Measurements from ENCODE around the gene RNF4. TPM values are rescaled to one million over a fixed set of nuclear protein-coding genes. Genes with fewer than 3 reads are reported as not detected.

RNF4 gene
- total RNA-seq, 1 experiment from 2014 or later, result 113 TPM

DNA sequence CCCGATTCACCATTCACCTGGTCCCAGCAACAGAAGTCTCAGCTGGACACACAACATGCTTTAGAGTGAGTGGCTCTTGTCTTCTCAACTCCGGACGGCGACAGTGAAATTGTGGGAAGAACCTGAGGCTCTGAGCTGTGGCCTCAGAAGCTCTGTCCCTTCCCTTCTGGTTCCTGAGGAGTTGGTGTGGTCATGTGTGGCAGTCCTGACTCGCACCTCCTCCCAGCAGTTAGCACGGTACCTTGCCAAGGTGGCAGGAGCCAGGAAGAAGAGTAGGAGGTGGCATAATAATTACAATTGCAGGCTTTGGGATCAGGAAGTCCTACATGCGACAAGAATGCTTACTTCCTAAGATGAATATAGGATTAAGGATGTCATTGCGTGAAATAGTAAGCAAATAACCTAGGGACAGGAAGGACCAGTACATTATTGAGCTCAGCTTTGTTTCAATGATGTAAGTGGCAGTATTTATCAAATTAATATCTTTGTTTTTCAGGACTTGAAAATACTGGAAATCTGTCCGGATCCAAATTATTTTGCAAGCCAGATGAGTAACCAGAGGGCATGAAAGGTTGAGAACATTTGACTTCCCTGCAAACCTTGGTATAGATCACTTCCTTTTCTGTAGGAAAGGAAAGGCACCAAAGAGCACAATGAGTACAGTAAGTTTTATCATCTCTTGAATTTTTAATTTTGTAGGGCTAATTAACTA lies 21.1 kb downstream of the RNF4 start:
- intact Hi-C loops (cut with micrococcal nuclease; ENCODE audit: unreplicated experiment), result no loop called here
- no peak for DNase-seq (ENCODE audit: low spot score)
- H3K4me1 ChIP-seq (ENCODE audit: insufficient read depth, low read length, poor library complexity, severe bottlenecking), result peaks cover 15% of the 10 kb centered on the region
- no TSS peak for BruUV-seq (replicated peaks)
- ChIA-PET POLR2A (ENCODE audit: low non-redundant PET) (no interaction called here), CTCF (no interaction called here)
- TF ChIP-seq, protein P1, sequence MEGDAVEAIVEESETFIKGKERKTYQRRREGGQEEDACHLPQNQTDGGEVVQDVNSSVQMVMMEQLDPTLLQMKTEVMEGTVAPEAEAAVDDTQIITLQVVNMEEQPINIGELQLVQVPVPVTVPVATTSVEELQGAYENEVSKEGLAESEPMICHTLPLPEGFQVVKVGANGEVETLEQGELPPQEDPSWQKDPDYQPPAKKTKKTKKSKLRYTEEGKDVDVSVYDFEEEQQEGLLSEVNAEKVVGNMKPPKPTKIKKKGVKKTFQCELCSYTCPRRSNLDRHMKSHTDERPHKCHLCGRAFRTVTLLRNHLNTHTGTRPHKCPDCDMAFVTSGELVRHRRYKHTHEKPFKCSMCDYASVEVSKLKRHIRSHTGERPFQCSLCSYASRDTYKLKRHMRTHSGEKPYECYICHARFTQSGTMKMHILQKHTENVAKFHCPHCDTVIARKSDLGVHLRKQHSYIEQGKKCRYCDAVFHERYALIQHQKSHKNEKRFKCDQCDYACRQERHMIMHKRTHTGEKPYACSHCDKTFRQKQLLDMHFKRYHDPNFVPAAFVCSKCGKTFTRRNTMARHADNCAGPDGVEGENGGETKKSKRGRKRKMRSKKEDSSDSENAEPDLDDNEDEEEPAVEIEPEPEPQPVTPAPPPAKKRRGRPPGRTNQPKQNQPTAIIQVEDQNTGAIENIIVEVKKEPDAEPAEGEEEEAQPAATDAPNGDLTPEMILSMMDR (conservative IDR thresholded peaks at IDR 0.05; ENCODE audit: low read depth, low read length), result no peak
- no peak for TF ChIP-seq EZH2 (IDR thresholded peaks at IDR 0.05; ENCODE audit: borderline replicate concordance, low read depth, low read length, poor library complexity, severe bottlenecking)
- H3K27ac ChIP-seq (ENCODE audit: low read depth, low read length, poor library complexity, severe bottlenecking), result peak overlapping the region; percentile 78
- H3K4me3 ChIP-seq (ENCODE audit: low read depth, low read length, poor library complexity, severe bottlenecking), result no peak overlapping the region
- peaks cover 42% of the 10 kb centered on the region for H3K36me3 ChIP-seq (ENCODE audit: insufficient read depth, low read length, poor library complexity, severe bottlenecking)
- H3K27me3 ChIP-seq (replicated peaks; ENCODE audit: insufficient read depth, low read depth, low read length, poor library complexity), result no peaks in the 10 kb centered on the region
- no peaks in the 10 kb centered on the region for H3K9me3 ChIP-seq (ENCODE audit: low read depth, low read length, poor library complexity, severe bottlenecking)

DNA sequence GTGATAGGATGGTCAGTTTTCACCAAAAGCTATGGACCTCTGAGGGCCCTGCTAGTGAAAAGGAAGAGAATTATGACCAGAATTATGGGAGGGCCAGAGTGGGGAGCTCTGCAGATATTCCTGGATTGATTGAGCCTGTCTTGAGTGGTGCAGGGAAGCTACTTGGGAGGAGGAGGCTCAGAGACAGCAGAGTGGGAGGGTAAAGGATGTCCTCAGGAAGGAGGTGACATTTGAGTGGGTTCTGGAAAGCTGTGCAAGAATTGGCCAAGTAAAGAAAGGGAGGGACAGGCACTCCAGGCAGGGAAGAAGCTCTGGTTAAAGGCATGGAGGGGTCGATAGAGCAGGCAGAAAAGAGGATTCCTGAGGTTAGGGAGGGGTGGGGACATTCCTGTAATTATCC lies 24.1 kb downstream of the RNF4 start:
- TF ChIP-seq EZH2 (IDR thresholded peaks at IDR 0.05; ENCODE audit: borderline replicate concordance, low read depth, low read length, poor library complexity, severe bottlenecking), result no peak
- no peak overlapping the region for H3K27ac ChIP-seq (ENCODE audit: low read depth, low read length, poor library complexity, severe bottlenecking)
- intact Hi-C loops (cut with micrococcal nuclease; ENCODE audit: unreplicated experiment), result no loop called here
- POLR2A ChIA-PET (ENCODE audit: low non-redundant PET), result no interaction called here
- H3K27me3 ChIP-seq (replicated peaks; ENCODE audit: insufficient read depth, low read depth, low read length, poor library complexity), result no peaks in the 10 kb centered on the region
- H3K9me3 ChIP-seq (ENCODE audit: low read depth, low read length, poor library complexity, severe bottlenecking), result no peaks in the 10 kb centered on the region
- H3K4me1 ChIP-seq (ENCODE audit: insufficient read depth, low read length, poor library complexity, severe bottlenecking), result peaks cover 9% of the 10 kb centered on the region
- DNase-seq (ENCODE audit: low spot score), result no peak
- H3K4me3 ChIP-seq (ENCODE audit: low read depth, low read length, poor library complexity, severe bottlenecking), result no peak overlapping the region
- H3K36me3 ChIP-seq (ENCODE audit: insufficient read depth, low read length, poor library complexity, severe bottlenecking), result peaks cover 61% of the 10 kb centered on the region
- no TSS peak for BruUV-seq (replicated peaks)
- CTCF ChIA-PET, result no interaction called here

DNA sequence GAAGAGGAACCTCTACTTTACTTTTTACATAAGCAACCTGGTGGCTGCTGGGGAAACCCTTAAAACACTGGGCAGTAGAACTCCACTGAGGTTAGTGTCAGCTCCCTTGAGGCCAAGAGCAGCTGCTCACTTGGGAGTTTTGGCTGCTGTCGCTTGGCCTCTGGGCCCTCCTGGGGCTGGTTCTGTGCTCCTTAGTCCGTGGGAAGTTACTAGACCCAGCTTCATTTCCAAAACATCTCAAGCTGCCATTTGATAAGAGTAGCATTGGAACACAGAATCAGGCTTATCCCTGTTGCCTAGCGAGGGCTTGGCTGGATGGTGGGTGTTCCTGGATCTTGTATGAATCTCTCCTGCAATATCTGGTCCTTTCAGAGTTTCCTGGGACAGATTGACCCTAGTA lies 26.1 kb downstream of the RNF4 start:
- Histone ChIP-seq H3K36me3 (ENCODE audit: insufficient read depth, low read length, poor library complexity, severe bottlenecking) (peaks cover 76% of the 10 kb centered on the region), H3K4me3 (ENCODE audit: low read depth, low read length, poor library complexity, severe bottlenecking) (no peak overlapping the region), H3K4me1 (ENCODE audit: insufficient read depth, low read length, poor library complexity, severe bottlenecking) (peaks cover 4% of the 10 kb centered on the region), H3K27me3 (replicated peaks; ENCODE audit: insufficient read depth, low read depth, low read length, poor library complexity) (no peaks in the 10 kb centered on the region), H3K27ac (ENCODE audit: low read depth, low read length, poor library complexity, severe bottlenecking) (no peak overlapping the region), H3K9me3 (ENCODE audit: low read depth, low read length, poor library complexity, severe bottlenecking) (no peaks in the 10 kb centered on the region)
- ChIA-PET CTCF (no interaction called here), POLR2A (ENCODE audit: low non-redundant PET) (no interaction called here)
- TF ChIP-seq, protein P1 (conservative IDR thresholded peaks at IDR 0.05; ENCODE audit: low read depth, low read length), result no peak
- no peak for TF ChIP-seq EZH2 (IDR thresholded peaks at IDR 0.05; ENCODE audit: borderline replicate concordance, low read depth, low read length, poor library complexity, severe bottlenecking)
- BruUV-seq (replicated peaks), result no TSS peak
- intact Hi-C loops (cut with micrococcal nuclease; ENCODE audit: unreplicated experiment), result no loop called here
- no peak for DNase-seq (ENCODE audit: low spot score)

DNA sequence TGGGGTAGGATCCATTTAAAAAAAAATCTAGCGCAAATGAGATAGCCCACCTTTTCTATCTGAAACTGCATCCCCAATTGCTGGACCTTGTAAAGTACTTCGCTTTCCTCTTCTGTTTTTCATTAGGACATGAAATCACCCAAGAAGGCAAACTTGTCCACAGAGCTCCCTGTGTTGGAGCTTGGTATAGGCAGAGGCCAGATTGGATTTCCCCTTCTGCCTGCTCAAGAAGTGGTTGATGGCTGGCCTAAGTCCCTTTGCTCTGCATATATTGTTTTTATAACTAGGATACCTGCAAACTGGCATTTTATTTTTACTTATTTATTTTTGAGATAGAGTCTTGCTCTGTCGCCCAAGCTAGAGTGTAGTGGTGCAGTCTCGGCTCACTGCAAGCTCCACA lies 28.4 kb downstream of the RNF4 start:
- Histone ChIP-seq H3K4me1 (ENCODE audit: insufficient read depth, low read length, poor library complexity, severe bottlenecking) (no peaks in the 10 kb centered on the region), H3K36me3 (ENCODE audit: insufficient read depth, low read length, poor library complexity, severe bottlenecking) (peaks cover 77% of the 10 kb centered on the region), H3K27me3 (replicated peaks; ENCODE audit: insufficient read depth, low read depth, low read length, poor library complexity) (no peaks in the 10 kb centered on the region), H3K4me3 (ENCODE audit: low read depth, low read length, poor library complexity, severe bottlenecking) (no peak overlapping the region), H3K27ac (ENCODE audit: low read depth, low read length, poor library complexity, severe bottlenecking) (no peak overlapping the region), H3K9me3 (ENCODE audit: low read depth, low read length, poor library complexity, severe bottlenecking) (no peaks in the 10 kb centered on the region)
- TF ChIP-seq, protein P1 (conservative IDR thresholded peaks at IDR 0.05; ENCODE audit: low read depth, low read length), result no peak
- TF ChIP-seq EZH2 (IDR thresholded peaks at IDR 0.05; ENCODE audit: borderline replicate concordance, low read depth, low read length, poor library complexity, severe bottlenecking), result no peak
- POLR2A ChIA-PET (ENCODE audit: low non-redundant PET), result no interaction called here
- no TSS peak for BruUV-seq (replicated peaks)
- DNase-seq (ENCODE audit: low spot score), result no peak
- CTCF ChIA-PET, result no interaction called here
- intact Hi-C loops (cut with micrococcal nuclease; ENCODE audit: unreplicated experiment), result no loop called here
